GM12873 (cell line): ENCODE measurements around the gene OCSTAMP.
A peak's percentile ranks its signal among the peaks of the same experiment; 100 is the strongest.

Experiments used
- TF ChIP-seq, protein P1 (sequence below): IDR thresholded peaks from 2 replicates; pipeline ENCODE4 v1.5.1; 2012; ENCODE audit warnings: low read depth, mild to moderate bottlenecking, moderate library complexity, low read length, control low read depth; ENCODE audit not compliant: insufficient read depth; ENCODE audit errors: missing control alignments

The OCSTAMP gene

DNA sequence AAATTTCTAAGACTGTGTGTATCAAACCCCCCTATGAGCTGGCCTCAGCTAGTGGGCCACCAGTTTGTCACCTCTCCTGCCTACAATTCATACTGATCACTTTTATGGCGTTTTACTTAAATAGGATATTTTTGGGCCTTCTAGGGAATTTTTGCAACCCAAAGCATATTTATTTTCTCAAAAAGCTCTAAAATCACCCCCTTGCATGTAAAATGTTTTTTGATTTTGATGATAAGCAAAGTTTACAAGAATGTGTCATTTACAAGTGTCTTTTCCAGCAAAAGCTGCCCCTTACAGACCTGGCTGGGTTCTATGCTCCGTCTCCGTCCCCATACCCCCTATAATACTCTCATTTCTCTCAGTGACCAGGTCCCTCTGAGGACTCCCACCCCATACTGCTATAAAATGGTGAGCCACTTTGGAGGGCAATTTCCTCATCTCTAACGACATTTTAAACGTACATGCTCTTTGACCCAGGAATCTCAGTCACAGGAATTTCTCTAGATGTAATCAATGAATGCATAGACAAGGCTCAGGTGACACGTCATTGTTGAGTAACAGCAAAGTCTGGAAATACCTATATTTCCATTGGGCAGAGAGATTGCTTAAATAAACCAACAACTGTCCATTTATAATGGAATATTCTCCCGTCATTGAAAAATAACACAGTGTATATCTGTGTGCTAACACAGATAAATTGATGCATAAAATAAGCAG lies 13.9 kb upstream of the OCSTAMP start:
- TF ChIP-seq, protein P1, sequence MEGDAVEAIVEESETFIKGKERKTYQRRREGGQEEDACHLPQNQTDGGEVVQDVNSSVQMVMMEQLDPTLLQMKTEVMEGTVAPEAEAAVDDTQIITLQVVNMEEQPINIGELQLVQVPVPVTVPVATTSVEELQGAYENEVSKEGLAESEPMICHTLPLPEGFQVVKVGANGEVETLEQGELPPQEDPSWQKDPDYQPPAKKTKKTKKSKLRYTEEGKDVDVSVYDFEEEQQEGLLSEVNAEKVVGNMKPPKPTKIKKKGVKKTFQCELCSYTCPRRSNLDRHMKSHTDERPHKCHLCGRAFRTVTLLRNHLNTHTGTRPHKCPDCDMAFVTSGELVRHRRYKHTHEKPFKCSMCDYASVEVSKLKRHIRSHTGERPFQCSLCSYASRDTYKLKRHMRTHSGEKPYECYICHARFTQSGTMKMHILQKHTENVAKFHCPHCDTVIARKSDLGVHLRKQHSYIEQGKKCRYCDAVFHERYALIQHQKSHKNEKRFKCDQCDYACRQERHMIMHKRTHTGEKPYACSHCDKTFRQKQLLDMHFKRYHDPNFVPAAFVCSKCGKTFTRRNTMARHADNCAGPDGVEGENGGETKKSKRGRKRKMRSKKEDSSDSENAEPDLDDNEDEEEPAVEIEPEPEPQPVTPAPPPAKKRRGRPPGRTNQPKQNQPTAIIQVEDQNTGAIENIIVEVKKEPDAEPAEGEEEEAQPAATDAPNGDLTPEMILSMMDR: no peak

DNA sequence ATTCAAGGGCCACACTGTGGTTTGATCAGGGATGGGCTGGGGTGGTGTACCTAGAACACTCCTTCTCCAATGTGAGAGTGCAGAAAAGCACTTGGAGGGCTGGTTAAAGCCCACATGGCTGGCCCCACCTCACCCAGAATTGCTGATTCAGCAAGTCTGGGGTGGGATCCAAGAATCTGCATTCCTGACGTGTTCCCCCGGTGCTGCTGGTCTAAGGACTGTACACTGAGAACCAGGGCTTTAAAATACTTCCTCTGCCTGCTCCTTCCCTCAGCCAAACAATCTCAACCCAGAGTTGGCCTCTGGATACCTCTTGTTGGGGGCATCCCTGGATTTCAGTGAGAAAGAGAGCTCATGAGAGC lies 13.4 kb upstream of the OCSTAMP start:
- TF ChIP-seq, protein P1: no peak

DNA sequence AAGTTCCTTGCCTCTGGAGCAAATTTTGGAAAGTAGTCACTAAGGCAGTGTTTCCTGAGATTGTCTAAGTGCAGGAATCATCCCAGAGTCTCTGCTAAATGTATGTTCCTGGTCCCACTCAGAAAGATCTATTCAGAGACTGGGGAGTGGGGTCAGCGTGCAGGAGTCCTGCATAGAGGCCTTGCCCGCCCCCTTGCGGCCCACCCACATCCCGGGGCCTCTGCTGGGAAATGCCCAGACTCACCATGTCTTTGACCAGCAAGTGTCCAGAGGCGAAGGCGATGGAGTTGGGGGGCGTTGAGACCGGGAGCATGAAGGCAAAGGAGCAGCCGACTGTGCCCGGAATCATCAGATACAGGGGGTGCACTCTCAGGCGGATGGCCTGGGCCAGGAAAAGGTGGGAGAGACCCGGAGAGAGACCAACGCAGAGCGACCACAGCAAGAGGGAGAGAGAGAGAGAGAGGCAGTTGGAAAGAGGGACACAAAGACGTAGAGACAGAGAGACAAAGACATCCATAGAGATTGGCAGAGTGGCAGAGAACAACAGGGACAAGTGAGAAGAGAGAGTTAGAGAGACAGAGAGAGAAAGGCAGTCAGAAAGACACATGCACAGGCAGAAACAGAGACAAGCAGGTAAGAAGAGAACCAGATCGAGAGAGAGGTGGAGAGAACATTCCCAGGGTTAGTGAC lies 12.9 kb upstream of the OCSTAMP start:
- TF ChIP-seq, protein P1: no peak

- TF ChIP-seq, protein P1: peak; percentile 90
Measured at GRCh38 chr20:46562373-46563169, 12.1 kb upstream of the OCSTAMP start.

DNA sequence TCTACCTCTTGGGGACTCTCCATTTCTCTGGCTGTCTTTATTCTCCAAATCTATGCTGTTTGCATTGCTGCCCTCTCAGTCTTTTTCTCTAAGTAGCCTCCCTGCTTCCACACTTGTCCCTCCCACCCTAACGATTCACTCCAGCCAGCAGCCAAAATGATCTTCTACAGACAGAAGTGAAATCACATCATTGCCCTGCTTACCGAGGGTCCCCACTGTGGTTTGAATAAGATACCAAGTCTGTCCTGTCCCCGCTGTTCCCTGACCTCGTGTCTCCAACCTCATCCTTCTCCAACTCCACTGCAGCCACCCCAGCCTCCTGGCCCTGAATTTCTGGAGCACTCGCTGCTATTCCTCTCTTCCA lies 11.5 kb upstream of the OCSTAMP start:
- TF ChIP-seq, protein P1: no peak

DNA sequence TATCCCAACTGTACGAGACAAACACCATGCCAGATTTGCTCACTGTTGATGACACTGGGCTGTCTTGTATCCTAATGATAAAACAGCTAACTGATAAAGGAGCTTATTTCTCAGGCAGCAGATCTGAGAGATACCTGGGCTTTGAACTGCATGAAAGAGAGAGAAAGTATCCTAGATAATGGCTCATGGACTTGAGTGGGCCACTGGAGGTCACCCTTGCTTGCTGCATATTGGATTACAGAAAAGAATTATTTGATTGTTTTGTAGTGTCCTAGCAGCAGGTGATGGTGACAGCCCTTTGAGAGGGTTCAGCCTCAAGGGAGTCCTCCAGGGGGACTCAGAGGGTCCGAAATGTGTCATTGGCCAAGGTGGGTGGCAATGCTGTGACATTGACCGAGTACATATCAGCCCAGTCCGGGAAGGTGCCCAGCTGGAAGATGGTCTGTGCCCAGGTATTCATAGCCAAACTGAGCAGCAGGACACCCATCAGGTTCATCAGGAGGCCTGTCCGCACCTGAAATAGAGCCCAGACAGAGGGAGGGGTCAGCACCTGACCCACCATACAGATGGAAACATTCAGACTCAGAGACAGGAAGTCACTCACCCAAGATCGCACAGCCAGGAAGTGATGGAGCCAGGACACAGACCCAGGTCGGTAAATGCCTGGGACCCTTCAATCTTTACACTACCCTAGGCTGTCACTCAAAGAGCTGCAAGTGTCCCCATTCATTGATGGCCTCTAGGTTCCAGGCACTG lies 9.4 kb upstream of the OCSTAMP start:
- TF ChIP-seq, protein P1: no peak
